ENCODE data around the gene UBAP1L.

UBAP1L gene

GRCh38 chr15:65134538-65134937 is 19.5 kb upstream of the UBAP1L start:
- H3K9ac ChIP-seq (ENCODE audit: low read length): peak overlapping the region; percentile 69; the same call in 1 of the 2 replicates
- peak overlapping the region; percentile 85 for H3K4me3 ChIP-seq (ENCODE audit: low read length)
- H3K79me2 ChIP-seq (ENCODE audit: low read length): peaks cover 35% of the 10 kb centered on the region
- peaks cover 10% of the 10 kb centered on the region; the same call in 1 of the 2 replicates for H3K4me1 ChIP-seq (ENCODE audit: low read length)
- no peaks in the 10 kb centered on the region; the same call in 1 of the 2 replicates for H3K9me3 ChIP-seq (ENCODE audit: insufficient read depth, low read length)
- no peaks in the 10 kb centered on the region for H3K27me3 ChIP-seq (ENCODE audit: low read depth, low read length)
- no peak overlapping the region for H2AFZ ChIP-seq (ENCODE audit: low read depth, low read length)
- H3K27ac ChIP-seq (ENCODE audit: low read length): no peak overlapping the region
- TF ChIP-seq CTCF (IDR thresholded peaks at IDR 0.05; ENCODE audit: low read depth, low read length) (no peak), EZH2phosphoT487 (IDR thresholded peaks at IDR 0.05; ENCODE audit: low read depth) (no peak)
- H3K36me3 ChIP-seq (replicated peaks; ENCODE audit: low read depth, low read length): peaks cover 7% of the 10 kb centered on the region
- H4K20me1 ChIP-seq (ENCODE audit: insufficient read depth, low read length): peaks cover 4% of the 10 kb centered on the region
- peak overlapping the region; percentile 91 for H3K4me2 ChIP-seq (ENCODE audit: low read length)

GRCh38 chr15:65133548-65134200 is 18.7 kb upstream of the UBAP1L start, which contains the start of gene PDCD7:
Gene PDCD7 (minus strand): TSS chr15:65133808. CDS start chr15:65133781, 27 bp downstream.
- Histone ChIP-seq H3K4me3 (ENCODE audit: low read length) (peak within 1 kb of the TSS; percentile 85), H3K9me3 (ENCODE audit: insufficient read depth, low read length) (no peaks in the 10 kb centered on the region; the same call in 1 of the 2 replicates), H3K27me3 (ENCODE audit: low read depth, low read length) (no peaks in the 10 kb centered on the region), H3K27ac (ENCODE audit: low read length) (peak within 1 kb of the TSS; percentile 37), H4K20me1 (ENCODE audit: insufficient read depth, low read length) (peaks cover 4% of the 10 kb centered on the region), H3K9ac (ENCODE audit: low read length) (peak within 1 kb of the TSS; percentile 69), H3K4me1 (ENCODE audit: low read length) (peaks cover 10% of the 10 kb centered on the region; the same call in 1 of the 2 replicates), H3K36me3 (replicated peaks; ENCODE audit: low read depth, low read length) (peaks cover 16% of the 10 kb centered on the region), H3K79me2 (ENCODE audit: low read length) (peaks cover 41% of the 10 kb centered on the region), H2AFZ (ENCODE audit: low read depth, low read length) (peak within 1 kb of the TSS; percentile 98), H3K4me2 (ENCODE audit: low read length) (peak within 1 kb of the TSS; percentile 100)
- TF ChIP-seq CTCF (IDR thresholded peaks at IDR 0.05; ENCODE audit: low read depth, low read length) (no peak), EZH2phosphoT487 (IDR thresholded peaks at IDR 0.05; ENCODE audit: low read depth) (no peak)

GRCh38 chr15:65132878-65133547 is 18.0 kb upstream of the UBAP1L start:
- Histone ChIP-seq H3K4me1 (ENCODE audit: low read length) (peaks cover 10% of the 10 kb centered on the region; the same call in 1 of the 2 replicates), H3K36me3 (replicated peaks; ENCODE audit: low read depth, low read length) (peaks cover 22% of the 10 kb centered on the region), H2AFZ (ENCODE audit: low read depth, low read length) (no peak overlapping the region), H3K4me3 (ENCODE audit: low read length) (peak overlapping the region; percentile 85), H3K9me3 (ENCODE audit: insufficient read depth, low read length) (no peaks in the 10 kb centered on the region; the same call in 1 of the 2 replicates), H3K27ac (ENCODE audit: low read length) (peak overlapping the region; percentile 37), H3K79me2 (ENCODE audit: low read length) (peaks cover 41% of the 10 kb centered on the region), H3K4me2 (ENCODE audit: low read length) (peak overlapping the region; percentile 100), H4K20me1 (ENCODE audit: insufficient read depth, low read length) (peaks cover 4% of the 10 kb centered on the region), H3K27me3 (ENCODE audit: low read depth, low read length) (no peaks in the 10 kb centered on the region), H3K9ac (ENCODE audit: low read length) (peak overlapping the region; percentile 69)
- TF ChIP-seq EZH2phosphoT487 (IDR thresholded peaks at IDR 0.05; ENCODE audit: low read depth) (no peak), CTCF (IDR thresholded peaks at IDR 0.05; ENCODE audit: low read depth, low read length) (no peak)

- H3K36me3 ChIP-seq (replicated peaks; ENCODE audit: low read depth, low read length): peaks cover 41% of the 10 kb centered on the region
- H3K79me2 ChIP-seq (ENCODE audit: low read length): peaks cover 43% of the 10 kb centered on the region
- H3K4me2 ChIP-seq (ENCODE audit: low read length): no peak overlapping the region
- peaks cover 10% of the 10 kb centered on the region; the same call in 1 of the 2 replicates for H3K4me1 ChIP-seq (ENCODE audit: low read length)
- TF ChIP-seq EZH2phosphoT487 (IDR thresholded peaks at IDR 0.05; ENCODE audit: low read depth) (no peak), CTCF (IDR thresholded peaks at IDR 0.05; ENCODE audit: low read depth, low read length) (no peak)
- H4K20me1 ChIP-seq (ENCODE audit: insufficient read depth, low read length): peaks cover 4% of the 10 kb centered on the region
- H3K4me3 ChIP-seq (ENCODE audit: low read length): no peak overlapping the region
- H3K9ac ChIP-seq (ENCODE audit: low read length): no peak overlapping the region
- H2AFZ ChIP-seq (ENCODE audit: low read depth, low read length): no peak overlapping the region
- no peak overlapping the region for H3K27ac ChIP-seq (ENCODE audit: low read length)
- H3K27me3 ChIP-seq (ENCODE audit: low read depth, low read length): no peaks in the 10 kb centered on the region
- H3K9me3 ChIP-seq (ENCODE audit: insufficient read depth, low read length): no peaks in the 10 kb centered on the region
Observed at GRCh38 chr15:65130941-65131340, 15.9 kb upstream of the UBAP1L start.
